Urothelium cell line (cell line): ENCODE results near the gene ANKS1A.

Experiments
- DNase-seq: peaks from one replicate; pipeline ENCODE4 v3.0.0; 2011; ENCODE audit warnings: low spot score, mixed read lengths
- FAIRE-seq: peaks from 2 replicates; lab custom pipeline; 2011; peaks lifted over from hg19 to GRCh38; lab: Jason Lieb, UNC

ANKS1A gene

GRCh38 chr6:34957231-34957783 is 68.3 kb downstream of the ANKS1A start:
- FAIRE-seq, result no peak
- DNase-seq, result no peak

GRCh38 chr6:34958734-34959133 is 69.7 kb downstream of the ANKS1A start:
- DNase-seq, result no peak
- no peak for FAIRE-seq

GRCh38 chr6:34959224-34959623 is 70.2 kb downstream of the ANKS1A start:
- FAIRE-seq (no peak), DNase-seq (no peak)

- FAIRE-seq, result no peak
- DNase-seq, result no peak
Observed at GRCh38 chr6:34961082-34961481, 72.0 kb downstream of the ANKS1A start.

DNA sequence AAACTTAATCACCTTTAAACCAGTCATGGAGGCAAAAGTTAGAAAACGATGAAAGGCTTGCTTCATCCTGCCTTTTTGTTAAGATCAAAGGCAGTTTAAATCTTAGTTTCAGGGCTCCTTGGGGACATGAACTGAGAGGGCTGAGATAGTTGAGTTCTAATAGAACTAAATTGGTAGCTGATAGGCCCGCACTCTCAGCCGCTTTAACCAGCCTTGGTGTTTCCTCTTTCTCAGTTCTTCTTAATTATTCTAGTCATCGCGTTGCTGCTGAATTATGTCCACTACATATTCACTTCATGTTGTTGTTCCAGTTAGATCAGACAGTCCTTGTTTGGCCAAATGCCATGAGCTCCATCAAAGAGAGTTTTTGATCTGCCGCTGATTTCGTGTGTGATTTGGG is 72.5 kb downstream of the ANKS1A start:
- DNase-seq (no peak), FAIRE-seq (no peak)

DNA sequence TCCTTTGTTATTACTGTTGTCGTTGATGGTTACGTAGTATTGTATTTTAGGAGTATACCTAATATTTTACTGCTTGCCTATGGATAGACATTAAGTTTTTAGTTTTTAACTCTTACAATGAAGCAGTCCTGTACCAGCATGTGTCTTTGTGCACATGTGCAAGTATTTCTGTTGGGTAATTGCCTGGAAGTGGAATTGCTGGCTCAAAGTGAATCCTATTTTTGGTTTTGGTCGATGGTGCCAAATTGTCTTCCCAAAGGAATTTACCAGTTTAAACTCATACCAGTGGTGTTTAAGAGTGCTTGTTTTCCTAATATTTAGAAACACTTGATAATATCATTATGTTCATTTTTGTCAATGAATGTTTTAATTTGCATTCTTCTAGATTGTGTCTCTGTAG is 75.5 kb downstream of the ANKS1A start:
- no peak for DNase-seq
- FAIRE-seq, result no peak

DNA sequence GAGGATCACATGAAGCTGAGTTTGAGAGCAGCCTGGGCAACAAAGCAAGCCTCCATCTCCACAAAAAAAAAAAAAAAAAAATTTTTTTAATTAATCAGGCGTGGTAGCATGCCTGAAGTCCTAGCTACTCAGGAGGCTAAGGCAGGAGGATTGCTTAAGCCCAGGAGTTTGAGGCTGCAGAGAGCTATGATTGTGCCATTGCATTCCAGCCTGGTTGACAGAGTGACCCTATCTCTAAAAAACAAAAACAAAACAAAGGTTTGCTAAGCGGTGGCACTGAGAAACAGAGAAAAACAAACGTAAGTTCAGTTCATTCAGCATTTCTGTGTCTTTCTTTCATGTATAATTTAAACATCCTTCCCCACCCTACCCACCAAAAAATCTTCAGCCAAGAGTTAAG is 78.4 kb downstream of the ANKS1A start:
- DNase-seq (no peak), FAIRE-seq (no peak)

DNA sequence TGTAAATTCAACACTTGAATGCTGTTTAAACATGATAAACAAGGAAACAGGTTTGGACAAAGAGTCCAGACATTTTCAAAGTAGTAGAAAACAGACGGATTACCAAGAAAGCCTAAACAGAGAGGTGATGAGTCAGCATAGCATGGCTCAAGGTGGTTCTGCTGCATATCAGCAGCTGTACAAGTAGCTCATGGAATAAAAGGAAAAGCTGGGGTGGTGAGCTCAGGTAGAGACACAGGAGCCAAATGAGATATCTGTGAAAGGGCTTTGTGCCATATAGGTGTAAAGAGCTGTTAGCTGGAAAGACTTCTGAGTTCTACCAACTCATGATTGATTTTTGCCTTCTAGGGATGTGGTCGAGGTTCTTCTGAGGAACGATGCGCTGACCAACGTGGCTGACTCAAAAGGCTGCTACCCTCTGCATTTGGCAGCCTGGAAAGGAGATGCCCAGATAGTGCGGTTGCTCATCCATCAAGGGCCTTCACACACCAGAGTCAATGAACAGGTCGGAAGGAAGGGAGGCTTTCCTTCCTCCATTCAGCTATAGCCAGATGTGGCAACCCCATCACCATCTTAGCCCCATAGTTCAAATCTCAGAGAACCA is 80.7 kb downstream of the ANKS1A start:
- DNase-seq, result no peak
- FAIRE-seq, result no peak

GRCh38 chr6:34970488-34970887 is 81.4 kb downstream of the ANKS1A start:
- no peak for FAIRE-seq
- DNase-seq, result no peak

- FAIRE-seq (no peak), DNase-seq (no peak)
Observed at GRCh38 chr6:34970957-34971356, 81.9 kb downstream of the ANKS1A start.

DNA sequence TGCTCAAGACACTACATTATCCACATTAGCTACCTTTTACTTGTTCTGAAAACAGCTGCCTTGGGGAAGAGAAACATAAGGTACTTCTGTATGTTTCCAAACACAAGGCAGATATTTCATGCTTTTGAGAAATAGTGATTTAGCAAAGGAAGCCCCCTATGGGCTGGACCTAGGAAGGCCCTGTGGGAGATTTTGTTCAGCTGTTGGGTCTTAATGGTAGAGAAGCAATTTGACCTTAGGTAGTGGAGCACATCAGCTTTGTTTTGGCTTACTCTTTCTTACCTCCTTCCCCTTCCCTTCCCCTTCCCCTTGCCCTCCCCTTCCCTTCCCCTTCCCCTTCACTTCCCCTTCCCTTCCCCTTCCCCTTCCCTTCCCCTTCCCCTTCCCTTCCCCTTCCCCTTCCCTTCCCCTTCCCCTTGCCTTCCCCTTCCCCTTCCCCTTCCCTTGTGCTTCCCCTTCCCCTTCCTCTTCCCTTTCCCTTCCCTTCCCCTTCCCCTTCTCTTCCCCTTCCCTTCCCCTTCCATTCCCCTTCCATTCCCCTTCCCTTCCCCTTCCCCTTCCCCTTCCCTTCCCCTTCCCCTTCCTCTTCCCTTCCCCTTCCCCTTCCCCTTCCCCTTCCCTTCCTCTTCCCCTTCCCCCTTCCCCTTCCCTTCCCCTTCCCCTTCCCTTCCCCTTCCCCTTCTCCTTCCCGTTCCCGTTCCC is 84.6 kb downstream of the ANKS1A start:
- FAIRE-seq (no peak), DNase-seq (no peak)

DNA sequence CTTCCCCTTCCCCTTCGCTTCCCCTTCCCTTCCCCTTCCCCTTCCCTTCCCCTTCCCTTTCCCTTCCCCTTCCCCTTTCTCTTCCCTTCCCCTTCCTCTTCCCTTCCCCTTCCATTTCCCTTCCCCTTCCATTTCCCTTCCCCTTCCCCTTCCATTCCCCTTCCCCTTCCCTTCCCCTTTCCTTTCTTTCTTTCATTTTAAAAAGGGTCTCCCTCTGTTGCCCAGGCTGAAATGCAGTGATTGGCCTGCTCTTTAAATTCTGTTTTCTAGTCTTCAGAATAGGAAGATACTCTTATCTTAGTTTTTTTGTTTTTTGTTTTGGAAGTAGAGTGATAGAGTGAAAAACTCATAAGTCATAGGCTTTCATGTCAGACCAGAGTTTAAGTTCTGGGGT is 85.2 kb downstream of the ANKS1A start:
- DNase-seq (no peak), FAIRE-seq (no peak)

DNA sequence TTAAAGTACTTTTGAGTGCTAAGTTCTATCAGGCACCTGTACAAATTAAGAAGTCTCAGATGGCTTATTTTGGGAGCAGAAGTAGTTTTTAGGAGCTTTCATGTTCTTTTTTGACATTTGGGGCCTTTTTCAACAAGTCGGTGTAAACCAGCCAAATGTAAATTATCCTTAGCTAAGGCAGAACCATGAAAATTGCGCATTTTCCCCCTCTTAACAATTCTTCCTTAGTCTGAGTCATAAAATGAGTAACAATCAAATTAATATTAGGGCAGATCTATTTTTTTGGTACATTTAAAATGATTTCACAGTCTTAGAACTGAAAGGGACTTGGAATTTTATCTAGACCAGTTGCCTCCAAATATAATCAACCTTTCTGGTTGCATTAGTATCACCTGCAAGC is 87.2 kb downstream of the ANKS1A start:
- FAIRE-seq (no peak), DNase-seq (no peak)

GRCh38 chr6:34979218-34979617 is 90.2 kb downstream of the ANKS1A start:
- no peak for FAIRE-seq
- no peak for DNase-seq

- FAIRE-seq, result no peak
- DNase-seq, result no peak
Observed at GRCh38 chr6:34979994-34980393, 90.9 kb downstream of the ANKS1A start.

DNA sequence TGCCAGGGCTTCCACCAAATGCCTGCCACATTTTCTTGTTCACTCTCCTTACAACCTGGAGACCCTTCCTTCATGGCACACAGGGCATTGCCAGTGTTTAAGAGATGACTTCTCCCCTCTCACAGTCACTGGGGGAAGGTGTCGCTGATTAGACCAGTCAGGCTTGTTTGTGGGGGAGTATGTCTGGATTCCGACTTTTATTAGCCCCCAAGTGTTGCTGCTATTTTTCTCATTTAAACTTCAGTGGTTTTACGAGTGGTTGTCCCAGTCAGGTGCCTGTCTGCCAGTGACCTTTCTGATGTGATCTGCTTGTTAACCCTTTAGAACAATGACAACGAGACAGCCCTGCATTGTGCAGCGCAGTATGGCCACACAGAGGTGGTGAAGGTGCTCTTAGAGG is 92.3 kb downstream of the ANKS1A start:
- DNase-seq (no peak), FAIRE-seq (no peak)

DNA sequence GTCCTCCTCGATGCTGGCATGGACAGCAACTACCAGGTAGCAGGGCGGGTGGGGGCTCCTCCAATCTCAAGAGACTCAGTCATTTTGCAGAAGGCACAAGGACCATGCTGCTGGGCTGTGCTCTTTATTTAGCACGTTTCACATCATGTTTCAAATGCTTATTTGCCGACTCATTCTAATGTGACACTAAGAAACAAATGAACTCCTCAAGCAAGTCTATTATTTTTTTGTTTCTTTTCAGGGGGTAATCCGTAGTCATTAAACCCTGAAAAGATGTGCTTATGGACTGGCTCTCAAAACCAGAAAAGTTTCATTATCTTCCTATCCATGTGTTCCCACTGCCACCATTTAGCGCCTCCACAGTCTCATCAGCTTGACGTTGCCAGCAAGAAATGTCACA is 92.9 kb downstream of the ANKS1A start:
- DNase-seq (no peak), FAIRE-seq (no peak)

GRCh38 chr6:34982424-34982852 is 93.4 kb downstream of the ANKS1A start:
- FAIRE-seq (no peak), DNase-seq (peak; percentile 30)

GRCh38 chr6:34984416-34984815 is 95.4 kb downstream of the ANKS1A start:
- DNase-seq (no peak), FAIRE-seq (no peak)

DNA sequence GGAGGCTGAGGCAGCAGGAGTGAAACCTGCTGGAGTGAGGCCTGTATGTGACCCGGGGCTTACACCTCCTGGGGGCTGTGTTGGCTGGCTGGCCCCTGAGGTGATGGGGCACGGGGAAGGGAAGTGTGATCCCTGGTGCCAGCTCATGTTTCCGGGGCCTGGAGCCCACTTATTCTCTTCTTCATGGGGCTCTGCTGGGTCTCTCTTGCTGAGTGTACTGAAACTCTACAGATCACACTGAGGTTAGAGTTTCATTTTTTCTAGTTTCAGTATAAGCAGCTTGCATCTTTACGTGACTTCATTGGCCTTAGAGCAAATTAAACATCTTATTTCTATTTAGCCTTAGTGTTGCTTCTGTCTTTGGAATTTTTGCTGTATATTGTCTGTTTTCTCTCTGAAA is 96.2 kb downstream of the ANKS1A start:
- FAIRE-seq, result no peak

GRCh38 chr6:34986845-34987246 is 97.8 kb downstream of the ANKS1A start:
- DNase-seq (peak; percentile 69), FAIRE-seq (no peak)

More for the DNA sequence above, 96.2 kb downstream of the ANKS1A start:
- DNase-seq, result no peak

GRCh38 chr6:34987506-34987905 is 98.5 kb downstream of the ANKS1A start:
- FAIRE-seq (no peak), DNase-seq (no peak)
